Lung (tissue), 12 donors: ENCODE results near the gene PTPRN2. TPM values are rescaled to one million over a fixed set of nuclear protein-coding genes. Genes with fewer than 3 reads are reported as not detected.

Source experiments
- ATAC-seq: fragments of 200-7000 bp; cut with Tn5 transposase; one replicate; pipeline ENCODE4 v1.9.1; 2020; ENCODE audit warnings: moderate number of reproducible peaks; ENCODE audit not compliant: insufficient read depth, low FRiP score
- DNase-seq, 3 donors: peaks; one replicate each; pipeline ENCODE4 v3.0.0-alpha.2; 2013 to 2017
- H3K27ac ChIP-seq, 2 donors: one replicate each; pipeline ENCODE4 v1.5.1; 2013; ENCODE audit warnings: mild to moderate bottlenecking in 2 of 2, moderate library complexity in 2 of 2, control low read depth in 1 of 2, inconsistent platforms in 1 of 2, low read depth in 1 of 2, low read length in 1 of 2
- H3K27me3 ChIP-seq, 3 donors: one replicate each; pipeline ENCODE4 v1.5.1; 2013; ENCODE audit warnings: low read length in 2 of 3; ENCODE audit not compliant: control insufficient read depth in 3 of 3, insufficient read depth in 3 of 3
- H3K36me3 ChIP-seq, 4 donors: one replicate each; pipeline ENCODE4 v1.5.1; 2013; ENCODE audit warnings: low read length in 4 of 4, mild to moderate bottlenecking in 1 of 4, moderate library complexity in 1 of 4; ENCODE audit not compliant: control insufficient read depth in 4 of 4, insufficient read depth in 4 of 4
- H3K4me1 ChIP-seq, 5 donors: one replicate each; pipeline ENCODE4 v1.5.1; 2013; ENCODE audit warnings: low read length in 5 of 5, mild to moderate bottlenecking in 2 of 5, moderate library complexity in 1 of 5; ENCODE audit not compliant: control insufficient read depth in 5 of 5, insufficient read depth in 5 of 5
- H3K4me3 ChIP-seq: one replicate; pipeline ENCODE4 v1.5.1; 2013; ENCODE audit warnings: mild to moderate bottlenecking, control low read depth, moderate library complexity
- H3K9ac ChIP-seq, 2 donors: one replicate each; pipeline ENCODE4 v1.5.1; 2013; ENCODE audit warnings: low read length in 2 of 2, control low read depth in 1 of 2; ENCODE audit not compliant: insufficient read depth in 1 of 2
- H3K9me3 ChIP-seq, 4 donors: one replicate each; pipeline ENCODE4 v1.5.1; 2013; ENCODE audit warnings: low read length in 3 of 4, mild to moderate bottlenecking in 1 of 4, moderate library complexity in 1 of 4; ENCODE audit not compliant: control insufficient read depth in 4 of 4, insufficient read depth in 3 of 4
- CTCF ChIP-seq: IDR thresholded peaks from 2 replicates; pipeline ENCODE4 v1.5.1; 2012; ENCODE audit warnings: mild to moderate bottlenecking; ENCODE audit errors: control extremely low read depth, extremely low read depth
- WGBS, 2 donors: extraction: QIAGEN DNeasy Blood & Tissue Kit; methylation state at CpG; one replicate each; pipeline ENCODE4 v1.1.7; 2013; 5-methylcytosine and 5-hydroxymethylcytosine counted together
- polyA plus RNA-seq, 2 donors: library from polyadenylated mRNA; stranded (reverse); fragments of 200-250 nt; gene quantifications; one replicate each; pipeline ENCODE4 v1.2.1, GENCODE V29; 2013
- total RNA-seq, 2 donors: library from RNA; depleted of rRNA in 1 of 2; stranded (reverse); fragments of >200 nt in 1 of 2; gene quantifications; one replicate each; pipeline ENCODE4 v1.2.1, GENCODE V29; 2014 to 2021
- donor health status: control.
- donor health status: control.
- donor health status: Bipolar disorder and iron deficiency.
- donor health status: healthy.
- donor health status: DM: yes; HTN: yes; CAD: no.

Gene PTPRN2
- total and polyA plus RNA-seq, 4 donors, result 2.1 to 7.4 (median 4.4) TPM

GRCh38 chr7:158188676-158189075, 398.9 kb downstream of the PTPRN2 start:
- Histone ChIP-seq H3K4me1 (no peaks in the 10 kb centered on the region), H3K9me3 (peaks cover 0 to 16% (median 2%) of the 10 kb centered on the region in 4 donors), H3K36me3 (no peaks in the 10 kb centered on the region), H3K27ac (no peak overlapping the region), H3K9ac (no peak overlapping the region), H3K4me3 (no peak overlapping the region), H3K27me3 (no peaks in the 10 kb centered on the region)
- WGBS, 2 donors, result 96% methylated on average over 15 of the region's 15 CpGs
- ATAC-seq (no peak), DNase-seq (no peak)
- TF ChIP-seq CTCF, result no peak

GRCh38 chr7:158187694-158187994, 400.0 kb downstream of the PTPRN2 start:
- no peaks in the 10 kb centered on the region for H3K4me1 ChIP-seq
- no peak overlapping the region for H3K9ac ChIP-seq
- H3K4me3 ChIP-seq, result no peak overlapping the region
- WGBS, 2 donors, result 75 to 85% methylated on average over 7 of the region's 7 CpGs
- ATAC-seq (no peak), DNase-seq (no peak)
- H3K27me3 ChIP-seq, result no peaks in the 10 kb centered on the region
- no peaks in the 10 kb centered on the region for H3K36me3 ChIP-seq
- H3K27ac ChIP-seq, result no peak overlapping the region
- peaks cover 0 to 17% (median 5%) of the 10 kb centered on the region in 4 donors for H3K9me3 ChIP-seq
- no peak for TF ChIP-seq CTCF

- DNase-seq (no peak), ATAC-seq (no peak)
- no peaks in the 10 kb centered on the region for H3K36me3 ChIP-seq
- H3K9ac ChIP-seq, result no peak overlapping the region
- WGBS, 2 donors, result 75 to 76% methylated on average over 13 of the region's 13 CpGs
- no peak overlapping the region for H3K4me3 ChIP-seq
- TF ChIP-seq CTCF, result no peak
- no peak overlapping the region for H3K27ac ChIP-seq
- no peaks in the 10 kb centered on the region for H3K27me3 ChIP-seq
- peaks cover 0 to 17% (median 6%) of the 10 kb centered on the region in 4 donors for H3K9me3 ChIP-seq
- H3K4me1 ChIP-seq, result no peaks in the 10 kb centered on the region
Measured at GRCh38 chr7:158186864-158187693, 400.5 kb downstream of the PTPRN2 start.
